Hematopoietic multipotent progenitor cell treated with erythropoietin and hydrocortisone succinate and interleukin-3 and kit ligand, for 4 days (in vitro differentiated cells): ENCODE results near the gene ARID3C.

Experiments used
- DNase-seq: peaks from one replicate; pipeline ENCODE4 v3.0.0-alpha.2; 2015

ARID3C gene

GRCh38 chr9:34591917-34592866, 36.7 kb downstream of the ARID3C start:
- DNase-seq, result no peak

GRCh38 chr9:34591248-34591916, 37.5 kb downstream of the ARID3C start:
- DNase-seq, result peak; percentile 84

GRCh38 chr9:34590381-34591247, 38.3 kb downstream of the ARID3C start:
- peak; percentile 18 for DNase-seq

- peak; percentile 46 for DNase-seq
Measured at GRCh38 chr9:34589636-34590380, 39.1 kb downstream of the ARID3C start, which contains the start of gene CNTFR. Gene CNTFR, minus strand, starts transcription at chr9:34589724. Its CDS starts 20,743 bp downstream, at chr9:34568981.

GRCh38 chr9:34588671-34589635, 39.9 kb downstream of the ARID3C start:
- peak; percentile 18 for DNase-seq

GRCh38 chr9:34587271-34587670, 41.6 kb downstream of the ARID3C start:
- DNase-seq, result no peak

GRCh38 chr9:34585946-34586669, 42.8 kb downstream of the ARID3C start:
- no peak for DNase-seq

GRCh38 chr9:34584970-34585369, 43.9 kb downstream of the ARID3C start:
- DNase-seq, result no peak

GRCh38 chr9:34582787-34583186, 46.1 kb downstream of the ARID3C start:
- no peak for DNase-seq

- DNase-seq, result no peak
Measured at GRCh38 chr9:34581318-34581717, 47.5 kb downstream of the ARID3C start.

- no peak for DNase-seq
Measured at GRCh38 chr9:34580358-34580757, 48.5 kb downstream of the ARID3C start.

- no peak for DNase-seq
Measured at GRCh38 chr9:34579808-34580163, 49.1 kb downstream of the ARID3C start.

GRCh38 chr9:34579104-34579807, 49.6 kb downstream of the ARID3C start:
- DNase-seq, result peak; percentile 15

- peak; percentile 47 for DNase-seq
Measured at GRCh38 chr9:34578241-34579103, 50.4 kb downstream of the ARID3C start.

GRCh38 chr9:34577400-34578240, 51.2 kb downstream of the ARID3C start:
- no peak for DNase-seq

- no peak for DNase-seq
Measured at GRCh38 chr9:34576597-34577399, 52.1 kb downstream of the ARID3C start.
